ENCODE measurements around the gene MDC1.
"Not testable (repeated sequence)": the region's sequence is repeated elsewhere in the genome, so short reads cannot be mapped to it uniquely, and the experiment has no call there.

MDC1 gene

DNA sequence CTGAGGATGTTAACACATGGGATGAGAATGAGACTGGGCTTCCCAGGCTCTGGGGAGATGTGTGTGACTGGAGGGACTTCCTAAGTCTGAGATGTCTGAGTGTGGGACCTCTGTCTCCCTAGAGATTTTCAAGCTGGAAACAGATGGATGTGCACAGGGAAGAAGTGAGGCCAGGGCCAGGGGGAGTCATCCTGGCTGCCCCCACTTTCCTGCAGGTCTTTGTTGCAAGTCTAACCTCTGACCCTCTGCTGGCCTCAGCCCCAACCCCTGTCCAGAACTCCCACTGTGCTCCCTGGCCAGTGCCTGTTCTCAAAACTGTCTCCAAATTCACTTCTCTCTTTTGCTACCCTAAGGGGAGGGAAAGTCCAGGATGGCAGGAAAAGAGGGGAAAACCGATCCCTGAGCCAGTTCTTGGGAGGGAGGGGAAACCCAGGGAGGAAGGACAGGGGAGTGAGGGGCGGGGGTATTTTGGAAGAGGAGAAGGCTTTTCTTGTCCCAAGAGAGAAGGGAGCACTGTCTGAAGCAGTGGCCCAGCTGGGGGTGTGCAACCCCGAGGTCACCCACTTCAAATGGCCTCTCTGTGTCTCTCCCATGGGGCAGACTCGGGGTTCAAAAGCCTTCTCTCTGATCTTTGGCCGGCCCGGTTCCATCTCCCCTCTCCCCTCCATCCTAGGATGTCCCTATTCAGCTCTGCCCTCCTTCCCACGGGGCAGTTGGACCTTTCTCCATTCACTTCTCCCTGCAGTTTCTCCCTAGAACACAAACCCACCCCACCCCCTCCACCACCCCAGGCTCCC, 33.7 kb downstream of the MDC1 start:
- no peak for DNase-seq (ENCODE audit: low read depth in 1 of 2, low spot score in 1 of 2)

DNA sequence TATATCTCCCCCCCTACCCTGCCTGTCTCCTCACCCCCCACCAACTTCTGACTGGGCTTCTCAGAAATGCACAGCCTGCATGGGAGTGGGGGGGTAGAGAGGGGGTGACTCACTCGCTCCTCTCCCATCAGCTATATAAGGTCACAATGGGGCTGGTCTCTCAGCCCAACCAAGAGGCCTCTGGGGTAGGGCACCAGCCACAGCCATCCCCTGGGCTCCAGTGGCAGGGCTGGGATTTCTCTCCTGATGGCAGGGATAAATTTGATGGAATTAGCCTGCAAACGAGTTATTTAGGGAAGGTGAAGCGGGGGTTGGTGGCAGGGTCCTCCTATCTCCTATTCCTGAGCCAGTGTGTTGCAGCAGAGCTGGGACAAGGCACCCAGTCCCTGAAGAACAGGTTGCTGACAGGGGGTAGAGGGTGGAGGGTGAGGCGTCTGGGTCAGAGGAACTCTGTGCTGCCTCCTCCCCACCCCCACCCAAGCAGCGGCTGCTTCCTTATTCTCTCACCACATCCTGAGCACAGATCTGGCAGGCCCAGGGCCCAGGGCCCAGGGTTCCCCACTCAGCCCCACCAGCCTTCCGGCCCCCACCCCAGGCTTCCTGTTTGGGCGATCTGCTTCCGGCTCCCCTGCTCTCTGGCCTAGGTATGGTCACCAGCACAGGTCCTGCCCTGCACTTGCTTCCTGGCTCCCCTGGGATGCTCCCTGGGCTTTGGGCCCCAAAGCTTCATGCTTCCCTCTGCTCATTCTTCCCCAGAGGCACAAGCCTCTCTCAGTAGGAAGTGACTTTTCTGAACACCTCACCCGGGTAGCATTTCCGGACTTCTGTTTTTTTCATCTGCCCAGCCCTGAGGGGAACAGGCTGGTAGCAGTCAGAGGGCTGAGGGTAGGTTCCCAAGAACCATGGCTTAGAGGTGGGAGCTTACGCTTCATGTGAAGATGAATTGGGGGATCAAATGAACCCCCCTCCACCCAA, 34.7 kb downstream of the MDC1 start:
- DNase-seq (ENCODE audit: low read depth in 1 of 2, low spot score in 1 of 2) = peak; percentile 63 to 82

DNA sequence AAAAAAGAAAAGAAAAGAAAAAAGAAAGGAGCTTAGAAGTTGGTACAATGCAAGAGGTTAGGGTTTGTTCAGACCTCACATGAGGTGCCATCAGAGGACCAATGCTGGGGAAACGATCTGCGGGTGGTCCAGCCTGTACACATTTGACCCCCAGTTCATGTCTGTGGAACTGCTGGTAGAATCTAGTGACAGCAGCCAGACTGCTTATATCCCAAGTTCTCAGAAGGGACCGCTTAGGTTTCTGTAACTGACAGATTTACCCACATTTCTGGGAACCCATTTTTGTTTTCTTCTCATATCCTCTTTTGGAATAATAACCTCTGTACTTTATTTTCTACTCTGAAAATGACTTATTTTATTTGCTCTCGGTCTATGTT, 35.3 kb downstream of the MDC1 start:
- DNase-seq (ENCODE audit: low read depth in 1 of 2, low spot score in 1 of 2) = no peak

DNA sequence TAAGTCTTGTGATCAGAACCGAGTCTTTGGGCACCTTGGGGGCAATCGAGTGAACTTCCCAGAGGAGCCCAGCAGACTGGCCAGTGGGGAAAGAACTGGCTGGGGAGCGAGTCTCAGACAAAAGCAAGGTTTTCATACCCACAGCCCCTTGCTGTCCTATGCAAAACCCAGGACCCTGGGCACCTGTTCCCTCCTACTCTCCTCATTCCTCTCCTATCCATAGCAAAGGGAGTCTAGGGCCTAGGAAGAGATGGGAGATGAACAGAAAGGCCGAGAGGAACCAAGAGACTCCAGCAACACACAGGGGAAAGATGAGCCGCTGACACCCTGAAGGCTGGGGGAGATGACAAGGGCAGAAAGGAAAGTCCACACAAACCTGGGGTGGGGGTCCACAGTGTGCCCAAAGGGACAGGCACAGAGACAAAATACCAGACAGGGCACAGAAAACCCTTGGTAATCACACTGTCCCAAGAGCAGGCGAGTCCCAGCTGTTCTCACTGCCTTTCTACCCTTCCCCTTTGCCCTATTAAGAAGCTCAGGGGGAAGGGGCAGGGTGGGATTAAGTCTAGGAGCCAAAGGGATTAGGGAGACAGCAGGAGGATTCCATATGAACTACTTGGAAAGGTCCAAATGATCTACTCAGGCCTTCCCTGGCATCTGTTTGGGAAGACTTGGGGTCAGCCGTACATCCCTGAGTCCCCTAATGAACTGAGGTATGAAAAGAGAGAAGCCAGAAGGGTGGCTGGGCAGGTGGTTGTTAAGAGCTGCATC, 37.1 kb downstream of the MDC1 start:
- no peak for DNase-seq (ENCODE audit: low read depth in 1 of 2, low spot score in 1 of 2)

DNA sequence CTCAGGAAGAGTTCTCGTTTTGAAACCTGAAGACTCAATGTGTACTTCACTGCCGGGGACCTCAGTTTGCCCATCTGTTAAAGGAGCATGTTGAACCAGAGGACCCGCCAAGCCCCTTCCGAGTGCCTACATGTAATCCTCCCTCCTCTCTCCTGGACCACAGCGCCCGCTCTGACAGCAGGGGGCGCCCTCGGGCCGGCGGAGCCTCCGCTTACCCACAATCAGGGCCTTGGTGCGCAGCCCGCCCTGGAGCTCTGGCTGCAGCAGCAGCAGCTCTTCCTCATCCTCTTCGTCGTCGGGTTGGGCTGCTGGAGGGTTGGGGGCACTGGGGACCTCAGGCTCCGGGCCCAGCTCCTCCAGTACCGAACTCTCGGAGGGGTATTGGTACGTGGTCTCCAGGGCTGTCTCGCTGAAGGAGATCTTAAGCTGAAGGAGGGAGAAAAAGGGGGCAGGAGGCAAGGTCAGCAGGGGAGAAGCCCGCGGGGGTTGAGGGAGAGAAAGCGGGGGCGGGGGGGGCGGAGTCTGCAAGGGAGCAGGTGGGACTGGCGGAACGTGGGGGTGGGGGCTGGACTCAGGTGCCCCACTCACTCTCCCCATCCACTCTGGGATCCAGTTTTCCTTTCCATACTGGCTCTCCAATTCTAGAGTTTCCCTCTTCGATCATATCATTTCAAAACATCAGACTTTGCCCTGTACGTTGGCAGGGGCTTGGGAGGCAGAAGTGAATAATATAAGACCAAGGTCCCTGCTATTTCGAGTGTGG, 37.9 kb downstream of the MDC1 start:
- peak; percentile 89 to 94 for DNase-seq (ENCODE audit: low read depth in 1 of 2, low spot score in 1 of 2)

DNA sequence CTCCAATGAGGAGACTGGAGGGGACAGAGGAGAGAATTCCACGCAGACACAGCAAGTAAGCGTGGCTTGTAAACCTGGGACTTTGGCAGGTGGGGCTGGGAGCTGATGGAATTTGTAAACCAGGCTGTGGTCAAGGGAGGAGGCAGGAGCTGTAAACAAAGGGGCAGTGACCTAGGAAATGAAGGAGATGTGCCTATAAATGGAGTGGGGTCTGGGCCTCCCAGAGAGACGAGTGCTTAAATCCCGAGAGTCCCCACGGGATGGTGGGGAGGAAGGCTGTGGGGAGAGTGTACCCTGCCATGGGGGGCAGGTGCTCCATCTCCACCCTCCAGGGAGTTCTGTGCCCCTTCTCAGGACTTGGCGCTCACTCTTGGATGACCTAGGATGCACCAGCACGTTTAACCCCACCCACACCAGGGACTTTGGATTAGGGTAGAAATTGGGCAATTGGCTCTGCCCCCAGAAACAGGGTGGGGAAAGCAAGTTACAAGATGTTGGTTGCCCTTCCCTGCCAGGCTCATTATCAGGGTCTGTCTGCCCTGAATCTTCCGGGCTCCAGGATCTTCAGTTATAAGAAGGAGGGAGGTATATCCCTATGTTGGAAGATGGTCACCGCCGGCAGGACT, 40.3 kb downstream of the MDC1 start:
- DNase-seq (ENCODE audit: low read depth in 1 of 2, low spot score in 1 of 2) = no peak

DNA sequence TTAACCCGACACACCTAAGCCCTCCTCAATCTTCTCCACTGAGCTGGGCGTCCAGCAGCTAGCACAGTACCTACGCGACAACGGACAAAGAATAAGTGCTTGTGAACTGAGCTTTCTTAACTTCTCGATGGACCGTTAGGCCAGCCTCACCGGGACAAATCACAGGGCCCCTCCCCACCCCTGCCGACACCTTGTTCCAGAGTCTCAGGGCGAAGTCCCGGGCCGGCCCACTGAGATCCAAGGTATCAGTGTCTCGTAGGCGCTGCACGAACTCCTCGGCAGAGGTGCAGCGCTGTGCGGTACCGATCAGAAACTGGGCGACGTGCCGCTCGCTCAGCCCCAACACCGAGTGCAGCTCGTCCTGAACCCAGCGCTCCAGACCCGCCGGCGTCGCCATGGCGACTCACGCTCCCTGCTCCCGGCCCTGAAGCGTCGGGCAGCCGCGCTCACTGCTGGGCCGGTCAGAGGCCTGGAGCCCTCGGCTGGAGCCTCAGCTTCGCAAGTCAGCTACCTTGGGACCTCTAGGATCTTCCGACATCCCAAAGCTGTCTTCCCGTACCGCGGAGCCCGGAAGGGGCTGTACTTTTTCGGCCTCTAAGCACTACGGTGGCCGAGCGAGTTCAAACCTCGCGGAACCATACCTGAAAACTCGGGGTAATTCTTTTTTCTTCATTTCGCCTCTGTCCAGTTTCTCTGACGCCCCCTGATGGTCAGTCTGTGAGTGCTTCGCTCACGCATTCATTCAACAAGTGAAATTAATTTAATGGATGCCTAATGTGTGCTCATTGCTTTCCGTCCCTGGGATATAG, 44.4 kb downstream of the MDC1 start, which contains the start of gene DHX16:
Gene DHX16, minus strand, starts transcription at position 562 of the 809 bp plus-strand sequence. Its CDS starts 165 bp downstream, at position 397.
- DNase-seq (ENCODE audit: low read depth in 1 of 2, low spot score in 1 of 2) = peak; percentile 78 to 79

DNA sequence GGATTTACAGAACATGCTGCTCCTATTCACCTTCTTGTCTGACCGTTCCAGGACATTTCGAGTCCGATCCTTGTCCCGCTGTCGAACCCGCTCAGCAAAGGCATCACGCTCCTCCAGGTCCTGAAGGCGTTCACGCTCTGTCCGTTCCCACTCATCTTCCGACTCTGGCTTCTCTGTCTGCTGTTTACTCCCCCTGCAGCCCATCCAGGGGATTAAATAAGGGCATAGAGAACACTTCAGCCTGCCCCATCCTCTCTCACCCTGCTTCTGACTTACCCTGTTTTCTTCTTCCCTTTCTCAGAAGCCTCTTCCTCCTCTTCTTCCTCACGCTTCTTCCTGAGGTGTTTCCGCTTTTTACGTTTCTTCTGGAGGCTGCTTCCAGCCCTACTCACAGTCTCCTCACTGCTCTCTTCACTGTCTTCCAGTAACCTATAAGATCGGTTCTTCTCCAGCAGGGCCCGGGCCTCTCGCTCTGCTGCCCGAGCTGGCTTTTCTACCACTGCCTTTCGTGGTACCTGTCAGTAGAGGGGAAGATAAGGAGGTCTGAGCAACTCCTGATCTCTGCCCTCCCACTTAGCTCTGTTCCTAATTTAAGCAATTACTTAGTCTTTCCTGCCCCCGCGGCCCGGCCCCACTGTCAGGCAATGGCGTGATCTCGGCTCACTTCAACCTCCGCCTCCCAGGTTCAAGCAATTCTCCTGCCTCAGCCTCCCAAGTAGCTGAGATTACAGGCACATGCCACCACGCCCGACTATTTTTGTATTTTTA, 46.1 kb downstream of the MDC1 start:
- no peak for DNase-seq (ENCODE audit: low read depth in 1 of 2, low spot score in 1 of 2)

DNA sequence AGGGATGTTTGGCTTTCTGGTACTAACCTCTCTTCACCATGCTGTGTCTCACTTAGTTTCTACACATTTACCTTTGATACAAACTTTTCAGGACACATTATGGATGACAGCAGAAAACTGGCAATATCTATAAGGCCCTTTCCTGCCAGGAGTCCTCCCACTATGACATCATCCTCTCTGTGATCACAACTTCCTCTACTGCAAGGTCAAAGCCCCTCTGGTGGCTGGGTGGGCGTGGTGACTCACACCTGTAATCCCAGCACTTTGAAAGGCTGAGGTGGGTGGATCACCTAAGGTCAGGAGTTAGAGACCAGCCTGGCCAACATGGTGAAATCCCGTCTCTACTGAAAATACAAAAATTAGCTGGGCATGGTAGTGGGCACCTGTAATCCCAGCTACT, 50.8 kb downstream of the MDC1 start:
- DNase-seq (ENCODE audit: low read depth in 1 of 2, low spot score in 1 of 2) = not testable (repeated sequence)

DNA sequence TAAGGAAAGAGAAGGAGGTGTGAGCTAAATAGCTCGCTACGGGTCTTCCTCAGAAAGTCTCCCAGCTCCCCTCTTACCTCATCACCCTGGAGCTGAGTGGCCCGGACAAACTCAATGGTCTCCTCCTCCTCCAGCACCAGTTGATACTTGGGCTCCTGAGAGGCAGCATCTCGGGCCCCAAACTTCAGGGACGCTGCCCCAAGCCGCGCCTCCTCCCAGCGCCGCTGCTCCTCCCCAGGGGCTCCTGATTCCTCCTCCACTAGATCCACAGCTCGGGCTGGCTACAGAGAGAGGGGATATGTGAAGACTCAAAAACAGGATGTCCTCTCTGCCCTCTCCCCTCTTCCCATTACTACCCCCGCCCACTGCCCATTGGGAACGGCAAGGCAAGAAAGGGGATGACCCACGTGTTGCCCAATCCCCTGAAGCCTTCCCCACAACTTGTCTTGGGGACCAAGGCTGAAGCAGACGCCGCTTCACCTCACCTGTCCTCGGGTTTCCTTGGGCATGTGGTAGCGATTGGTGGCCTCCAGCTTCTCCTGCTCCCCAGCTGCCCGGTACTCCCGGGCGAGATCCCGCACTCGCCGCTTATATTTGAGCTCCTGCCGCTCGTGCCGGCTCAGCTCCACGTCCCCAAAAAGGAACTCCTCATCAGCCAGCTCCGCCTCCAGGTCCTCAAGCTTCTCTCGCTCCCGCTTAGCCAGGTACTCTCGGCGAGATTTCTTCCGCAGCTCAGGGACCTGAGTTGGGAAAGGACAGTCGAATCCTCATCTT, 51.9 kb downstream of the MDC1 start:
- no peak for DNase-seq (ENCODE audit: low read depth in 1 of 2, low spot score in 1 of 2)

DNA sequence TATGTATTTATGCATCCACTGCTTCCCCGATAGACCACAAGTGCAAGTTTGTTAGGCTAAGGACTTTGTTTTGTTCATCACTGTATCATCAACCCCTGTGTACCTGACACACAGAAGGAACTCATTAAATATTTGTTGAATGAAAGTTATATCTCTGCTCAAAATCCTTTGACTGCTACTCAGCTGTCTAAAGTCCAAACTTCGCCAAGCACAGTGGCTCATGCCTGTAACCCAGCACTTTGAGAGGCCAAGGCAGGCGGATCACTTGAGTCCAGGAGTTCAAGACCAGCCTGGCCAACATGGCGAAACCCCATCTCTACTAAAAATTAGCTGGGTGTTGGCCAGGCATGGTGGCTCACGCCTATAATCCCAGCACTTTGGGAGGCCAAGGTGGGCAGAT, 59.2 kb downstream of the MDC1 start:
- DNase-seq (ENCODE audit: low read depth in 1 of 2, low spot score in 1 of 2) = not testable (repeated sequence)

DNA sequence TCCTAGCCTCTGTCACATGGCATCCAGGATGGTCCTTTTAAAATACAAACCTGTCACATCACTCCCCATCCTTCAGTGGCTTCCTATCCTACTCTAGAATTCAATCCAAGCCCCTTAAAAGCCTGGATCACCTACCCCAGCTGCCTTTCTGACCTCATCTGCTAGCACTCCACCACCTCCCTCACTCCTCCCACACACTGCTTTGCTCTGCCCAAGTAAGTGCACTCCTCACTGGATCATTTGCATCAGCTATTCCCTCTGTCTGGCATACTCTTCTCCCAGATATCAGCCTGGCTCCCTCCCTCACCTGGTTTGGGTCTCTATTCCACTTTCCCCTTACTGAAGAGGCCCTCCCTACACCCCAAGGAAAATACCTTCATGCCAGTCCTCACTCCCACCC, 59.6 kb downstream of the MDC1 start:
- DNase-seq (ENCODE audit: low read depth in 1 of 2, low spot score in 1 of 2) = no peak

DNA sequence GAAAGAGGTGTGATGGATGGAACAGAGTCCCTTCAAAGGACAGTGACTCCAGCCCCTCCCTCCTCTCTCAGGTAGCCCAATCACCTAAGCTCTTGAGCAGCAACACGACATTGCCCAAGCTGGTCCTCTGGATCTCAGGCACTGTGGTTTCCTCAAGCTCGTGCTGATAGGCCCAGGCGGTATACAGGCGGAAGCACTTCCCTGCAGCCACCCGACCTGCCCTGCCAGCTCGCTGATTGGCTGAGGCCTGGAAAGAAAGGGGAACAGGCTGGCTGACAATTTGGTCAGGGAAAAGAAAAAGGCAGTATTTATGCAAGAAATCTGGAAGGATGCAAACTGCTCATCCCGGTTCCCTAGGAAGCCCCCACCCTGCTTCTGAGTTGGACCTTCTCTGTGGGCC, 60.6 kb downstream of the MDC1 start:
- DNase-seq (ENCODE audit: low read depth in 1 of 2, low spot score in 1 of 2) = no peak

DNA sequence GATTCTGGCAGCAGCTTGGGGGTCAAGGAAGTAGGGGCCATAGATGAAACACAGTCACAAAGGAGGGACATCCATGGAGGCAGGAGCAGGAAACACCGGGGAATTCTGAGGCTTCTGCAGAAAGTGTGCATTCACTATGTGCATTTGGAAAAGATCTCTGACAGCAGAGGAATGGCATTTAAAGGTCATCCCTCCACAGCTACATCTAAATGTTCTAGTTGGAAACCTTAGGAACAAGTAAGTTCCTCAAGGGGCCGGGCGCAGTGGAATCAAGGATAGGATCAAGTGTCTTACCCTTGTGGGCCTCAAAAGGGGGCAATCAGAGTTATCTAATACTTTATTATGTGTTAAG, 61.4 kb downstream of the MDC1 start:
- no peak for DNase-seq (ENCODE audit: low read depth in 1 of 2, low spot score in 1 of 2)

DNA sequence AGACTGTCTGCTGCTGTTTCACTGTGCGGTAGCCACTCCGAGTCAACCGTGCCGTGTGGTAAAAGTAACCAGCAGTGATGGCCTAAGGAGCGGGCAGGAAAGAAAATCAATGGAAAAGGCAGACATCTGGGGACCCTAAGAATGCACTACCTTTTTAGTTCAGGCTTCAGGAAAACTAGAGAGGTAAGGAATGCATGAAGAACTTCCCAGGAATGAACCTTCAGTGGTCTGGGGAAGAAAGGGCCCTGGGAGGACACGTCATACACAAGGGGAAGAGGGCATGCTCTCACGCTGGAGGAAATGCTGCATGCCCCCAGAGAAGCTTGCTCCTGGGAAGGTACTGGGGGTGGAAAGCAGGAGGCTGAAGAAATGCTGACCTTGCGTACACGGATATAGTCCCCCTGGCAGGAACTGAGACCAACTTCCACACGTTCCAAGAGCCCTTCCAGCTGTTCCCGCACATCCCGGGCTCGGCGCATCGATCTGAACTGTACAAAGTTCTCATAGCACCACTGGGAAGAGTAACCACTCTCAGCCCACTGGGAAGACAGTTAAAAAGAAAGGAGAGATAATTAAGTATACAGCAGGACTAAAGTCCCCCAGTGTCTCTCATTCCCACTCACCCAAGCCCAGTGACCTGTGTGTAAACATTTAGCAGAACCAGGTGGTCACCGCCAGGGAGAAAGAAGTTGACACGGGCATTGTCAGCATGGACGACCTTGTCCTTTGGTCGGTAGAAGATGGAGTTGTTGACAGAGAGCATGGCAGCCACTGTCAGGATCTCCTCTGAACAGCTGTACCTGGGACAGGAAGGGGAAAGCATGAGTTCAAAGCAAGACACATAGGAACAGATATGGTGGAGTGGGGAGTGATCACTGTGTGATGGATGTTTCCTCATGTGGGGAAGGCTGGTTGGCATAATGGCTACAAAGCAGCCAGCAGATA, 62.0 kb downstream of the MDC1 start:
- DNase-seq (ENCODE audit: low read depth in 1 of 2, low spot score in 1 of 2) = no peak

DNA sequence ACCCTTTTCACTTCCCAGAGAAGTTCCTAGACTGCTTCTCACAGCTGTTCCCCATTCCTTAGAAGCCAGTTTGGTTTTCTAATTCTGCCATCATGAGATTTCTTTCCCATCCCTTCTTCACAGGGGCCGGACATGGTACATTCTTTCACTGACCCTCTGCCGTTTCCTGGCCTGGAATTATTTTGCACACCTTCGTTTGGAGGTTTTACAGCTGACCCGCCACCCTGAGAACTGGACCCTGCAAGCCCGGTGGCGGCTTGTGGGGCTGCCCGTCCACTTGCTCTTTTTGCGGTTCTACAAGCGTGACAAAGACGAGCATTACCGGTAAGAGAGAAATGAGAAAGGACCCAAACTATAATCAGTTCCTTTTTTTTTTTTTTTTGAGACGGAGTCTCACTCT, 65.9 kb downstream of the MDC1 start:
- no peak for DNase-seq (ENCODE audit: low read depth in 1 of 2, low spot score in 1 of 2)

Data from stimulated activated CD4-positive, alpha-beta T cell treated with anti-CD3 and anti-CD28 coated beads, Interleukin-15, amount 100 ng/mL, for 1 hour (primary cell).